Upper lobe of right lung (tissue), 1 donor: ENCODE data around the gene MANEA. TPM values are rescaled to one million over a fixed set of nuclear protein-coding genes. Genes with fewer than 3 reads are reported as not detected.

Experiments
- ATAC-seq: fragments of 200-7000 bp; cut with Tn5 transposase; one replicate; pipeline ENCODE4 v1.9.1; 2020; ENCODE audit warnings: mild to moderate bottlenecking, moderate library complexity
- DNase-seq: peaks from one replicate; pipeline ENCODE4 v3.0.0-alpha.2; 2020
- H3K27ac ChIP-seq: fragments of 200-600 bp; one replicate; pipeline ENCODE4 v1.8.0; 2022
- H3K27me3 ChIP-seq: fragments of 200-600 bp; one replicate; pipeline ENCODE4 v1.8.0; 2022; ENCODE audit warnings: mild to moderate bottlenecking
- H3K36me3 ChIP-seq: fragments of 200-600 bp; one replicate; pipeline ENCODE4 v1.8.0; 2022
- H3K4me1 ChIP-seq: fragments of 200-600 bp; one replicate; pipeline ENCODE4 v1.8.0; 2022
- H3K4me3 ChIP-seq: fragments of 200-600 bp; one replicate; pipeline ENCODE4 v1.8.0; 2022; ENCODE audit warnings: mild to moderate bottlenecking
- H3K9me3 ChIP-seq: fragments of 200-600 bp; one replicate; pipeline ENCODE4 v1.8.0; 2022
- CTCF ChIP-seq: fragments of 200-600 bp; IDR thresholded peaks from one replicate; pipeline ENCODE4 v1.8.0; 2022; ENCODE audit warnings: antibody characterized with exemption
- intact Hi-C: fragments of 100-400 bp; cut with DNase I; formaldehyde crosslinking; loops from one replicate; pipeline ENCODE4 v1.11.0; 2022
- total RNA-seq: library from RNA; stranded (reverse); fragmentation: NEBNext Ultra II Directional; extraction: Animal tissue kit (Norgen Biotek cat#: 25700); gene quantifications from one replicate; pipeline ENCODE4 v1.2.1, GENCODE V29; 2021
- donor health status: DM: no; HTN: yes; CAD: no; lungs with severe emphysema.

The MANEA gene
- total RNA-seq, 1 donor from 2014 or later: 10.6 TPM

DNA sequence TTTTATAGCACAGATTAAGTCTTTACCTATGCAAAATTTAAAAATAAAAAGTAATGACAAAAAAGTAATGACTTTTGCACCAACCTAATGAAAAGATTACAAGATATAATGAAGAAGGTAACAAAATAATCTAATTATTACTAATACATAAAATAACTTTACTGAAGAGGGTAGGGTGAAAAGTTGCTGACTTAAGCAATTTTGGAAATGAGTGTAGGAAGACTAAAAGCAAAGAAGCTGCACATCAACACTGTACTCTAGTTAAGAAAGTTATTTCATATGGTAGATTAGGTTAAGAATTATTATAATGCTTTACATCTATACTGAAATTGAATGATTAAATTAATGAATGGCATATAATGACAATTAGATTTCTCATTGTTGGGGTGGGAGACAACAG lies 76.8 kb downstream of the MANEA start:
- no peak overlapping the region for H3K4me3 ChIP-seq
- ATAC-seq (no peak), DNase-seq (no peak)
- no peak for TF ChIP-seq CTCF
- no peaks in the 10 kb centered on the region for H3K4me1 ChIP-seq
- H3K27me3 ChIP-seq: no peaks in the 10 kb centered on the region
- intact Hi-C loops: no loop called here
- H3K27ac ChIP-seq: no peak overlapping the region
- no peaks in the 10 kb centered on the region for H3K9me3 ChIP-seq
- H3K36me3 ChIP-seq: no peaks in the 10 kb centered on the region

DNA sequence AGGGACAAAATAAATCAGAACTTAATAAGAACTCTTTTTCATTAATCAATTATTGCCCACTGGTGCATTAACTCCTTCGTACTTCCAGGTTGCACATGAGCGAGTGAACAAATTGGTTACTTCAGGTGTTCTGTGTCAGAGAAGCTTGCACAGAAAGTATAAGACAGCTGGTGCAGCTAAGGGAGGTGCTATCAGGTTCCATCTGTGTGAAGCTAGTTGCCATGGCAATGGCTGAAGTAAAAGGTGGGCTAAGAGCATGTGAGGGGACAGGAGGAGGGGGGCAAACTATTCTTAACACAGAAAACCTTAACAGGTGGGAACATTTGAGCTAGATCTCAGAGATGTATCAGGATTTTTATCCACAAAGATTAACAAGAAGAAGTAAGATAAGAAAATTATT lies 81.6 kb downstream of the MANEA start:
- no peak for TF ChIP-seq CTCF
- intact Hi-C loops: no loop called here

More for the DNA sequence above, 81.6 kb downstream of the MANEA start:
- no peaks in the 10 kb centered on the region for H3K9me3 ChIP-seq
- H3K4me3 ChIP-seq: no peak overlapping the region
- no peaks in the 10 kb centered on the region for H3K36me3 ChIP-seq
- H3K27me3 ChIP-seq: no peaks in the 10 kb centered on the region
- ATAC-seq (no peak), DNase-seq (no peak)
- no peaks in the 10 kb centered on the region for H3K4me1 ChIP-seq
- H3K27ac ChIP-seq: no peak overlapping the region
